K562 (cell line): ENCODE measurements around the gene NRTN. TPM values are rescaled to one million over a fixed set of nuclear protein-coding genes. Genes with fewer than 3 reads are reported as not detected.

Source experiments
- DIDO1 ChIP-seq: fragments of 450-650 bp; IDR thresholded peaks from 2 replicates; pipeline ENCODE4 v1.6.1; 2016; ENCODE audit warnings: low read depth, missing biosample characterization, missing genetic modification characterization
- ELF2 ChIP-seq: fragments of 250-450 bp; sonication (Bioruptor Pico); IDR thresholded peaks from 2 replicates; pipeline ENCODE4 v1.5.0; 2021; ENCODE audit warnings: mild to moderate bottlenecking
- ETS2 ChIP-seq: IDR thresholded peaks from 2 replicates; pipeline ENCODE4 v1.6.1; 2016; ENCODE audit warnings: borderline replicate concordance, missing genetic modification characterization, mild to moderate bottlenecking, moderate library complexity, missing compliant biosample characterization; ENCODE audit not compliant: poor library complexity, severe bottlenecking
- GABPB1 ChIP-seq: sonication (generic); formaldehyde crosslinking; IDR thresholded peaks from 2 replicates; pipeline ENCODE4 v1.8.0; 2022; ENCODE audit warnings: mild to moderate bottlenecking, missing genetic modification reagents
- NR2C2 ChIP-seq, 2 experiments: fragments of 200-800 bp in 1 of 2; sonication (Bioruptor generic) in 1 of 2; sonication (generic) in 1 of 2; formaldehyde crosslinking in 1 of 2; IDR thresholded peaks; 2 replicates each; pipeline versions ENCODE4 v1.6.1 to v1.8.0; 2016 to 2022; ENCODE audit warnings: mild to moderate bottlenecking in 1 of 2, missing compliant biosample characterization in 1 of 2, missing genetic modification characterization in 1 of 2, missing genetic modification reagents in 1 of 2
- NR3C1 ChIP-seq: sonication (generic); formaldehyde crosslinking; IDR thresholded peaks from 2 replicates; pipeline ENCODE4 v1.8.1; 2022; ENCODE audit warnings: missing genetic modification reagents
- POLR2H ChIP-seq: IDR thresholded peaks from 2 replicates; pipeline ENCODE4 v1.6.1; 2016; ENCODE audit warnings: missing genetic modification characterization, low read depth, mild to moderate bottlenecking, control low read depth, missing compliant biosample characterization, moderate library complexity
- SIN3B ChIP-seq: fragments of 450-650 bp; IDR thresholded peaks from 2 replicates; pipeline ENCODE4 v1.6.1; 2017; ENCODE audit warnings: low read depth, mild to moderate bottlenecking, moderate library complexity
- SP2 ChIP-seq: IDR thresholded peaks from 2 replicates; pipeline ENCODE4 v1.6.1; 2011; ENCODE audit warnings: mild to moderate bottlenecking, low read depth, low read length, moderate library complexity; ENCODE audit not compliant: poor library complexity, severe bottlenecking; ENCODE audit errors: extremely low read depth
- STAT5B ChIP-seq: fragments of 250-450 bp; sonication (Bioruptor Pico); IDR thresholded peaks from 2 replicates; pipeline ENCODE4 v1.8.0; 2021; ENCODE audit warnings: mild to moderate bottlenecking, inconsistent platforms
- SUPT5H ChIP-seq: fragments of 450-650 bp; IDR thresholded peaks from 2 replicates; pipeline ENCODE4 v1.6.1; 2016
- ZNF444 ChIP-seq: fragments of 250-450 bp; sonication (Bioruptor Pico); IDR thresholded peaks from 2 replicates; pipeline ENCODE4 v1.4.0; 2020; ENCODE audit warnings: mild to moderate bottlenecking, moderate library complexity
- polyA plus RNA-seq, 8 experiments: library from polyadenylated mRNA; depleted of rRNA in 4 of 8; stranded (reverse) in 5 of 8; unstranded in 3 of 8; fragments of >200 nt; fragmentation: Nextera tagmentation in 2 of 8; fragmentation: Illumina TruSeq in 1 of 8; extraction: Ambion mirVana in 2 of 8; extraction: Trizol in 1 of 8; gene quantifications; 2 replicates each; pipeline versions ENCODE4 v1.2.1 to v1.2.3, GENCODE V29; 2011 to 2014; ENCODE audit warnings: inconsistent platforms in 1 of 8, missing spikeins in 1 of 8
- total RNA-seq, 7 experiments: library from RNA; depleted of rRNA in 6 of 7; stranded (reverse); fragments of >200 nt in 6 of 7; fragmentation: Illumina TruSeq in 2 of 7; extraction: Trizol in 2 of 7; gene quantifications; 2 replicates each; pipeline versions ENCODE4 v1.2.1 to v1.2.3, GENCODE V29; 2011 to 2021; ENCODE audit warnings: low replicate concordance in 1 of 7
- TF ChIP-seq, protein P1 (sequence below): fragments of 450-650 bp; IDR thresholded peaks from 2 replicates; pipeline ENCODE4 v1.6.1; 2016; ENCODE audit warnings: mild to moderate bottlenecking, moderate library complexity

Gene NRTN
- total and polyA plus RNA-seq, 9 of the 15 experiments (the other 6 are each of a cell fraction or from before 2014, with no cell fraction given): 0.62 to 8.1 (median 1.6) TPM; not detected in 2

DNA sequence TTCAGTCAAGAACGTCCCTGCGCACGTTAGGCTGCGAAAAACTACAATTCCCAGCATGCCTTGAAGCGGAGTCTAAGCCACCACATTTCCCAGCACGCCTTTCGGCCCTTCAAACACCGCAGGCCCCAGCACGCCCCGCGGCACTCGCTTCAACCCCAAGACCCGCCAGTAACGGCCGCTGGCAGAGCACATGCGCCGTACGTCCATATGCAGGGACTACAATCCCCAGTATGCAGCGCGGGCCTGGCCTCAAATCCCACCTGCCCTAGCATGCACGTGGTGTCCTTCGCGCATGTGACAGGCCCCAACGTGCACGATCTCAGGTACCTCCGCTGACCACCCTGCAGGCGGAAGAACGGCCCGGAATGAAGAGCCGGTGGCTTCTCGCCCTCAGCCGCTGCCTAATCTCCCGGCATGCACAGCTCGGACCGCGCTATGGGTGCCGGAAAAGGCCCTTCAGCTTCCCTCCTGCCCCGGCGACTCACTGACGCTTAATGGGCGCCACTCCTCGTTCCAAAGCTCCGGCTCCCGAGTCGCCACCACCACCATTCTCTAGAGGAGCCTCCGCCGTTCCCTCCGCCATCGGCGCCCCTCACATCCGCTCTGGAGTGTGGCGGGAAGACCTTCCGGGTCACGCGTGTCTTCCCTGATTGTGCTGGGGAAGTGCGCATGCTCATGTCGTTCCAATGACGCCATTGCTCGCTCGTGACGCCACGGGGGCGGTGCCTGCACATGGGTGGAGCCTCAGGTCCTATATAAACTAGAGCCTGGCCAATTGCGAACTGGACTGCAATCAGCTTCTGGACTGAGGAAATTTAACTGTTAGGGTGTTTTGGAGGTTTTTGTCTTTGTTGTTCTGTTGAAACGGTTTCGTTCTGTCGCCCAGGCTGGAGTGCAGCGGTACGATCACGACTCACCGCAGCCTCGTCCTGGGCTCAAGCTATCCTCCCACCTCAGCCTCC lies 14.0 kb upstream of the NRTN start, which contains the start of gene DUS3L (continued):
- TF ChIP-seq, protein P1, sequence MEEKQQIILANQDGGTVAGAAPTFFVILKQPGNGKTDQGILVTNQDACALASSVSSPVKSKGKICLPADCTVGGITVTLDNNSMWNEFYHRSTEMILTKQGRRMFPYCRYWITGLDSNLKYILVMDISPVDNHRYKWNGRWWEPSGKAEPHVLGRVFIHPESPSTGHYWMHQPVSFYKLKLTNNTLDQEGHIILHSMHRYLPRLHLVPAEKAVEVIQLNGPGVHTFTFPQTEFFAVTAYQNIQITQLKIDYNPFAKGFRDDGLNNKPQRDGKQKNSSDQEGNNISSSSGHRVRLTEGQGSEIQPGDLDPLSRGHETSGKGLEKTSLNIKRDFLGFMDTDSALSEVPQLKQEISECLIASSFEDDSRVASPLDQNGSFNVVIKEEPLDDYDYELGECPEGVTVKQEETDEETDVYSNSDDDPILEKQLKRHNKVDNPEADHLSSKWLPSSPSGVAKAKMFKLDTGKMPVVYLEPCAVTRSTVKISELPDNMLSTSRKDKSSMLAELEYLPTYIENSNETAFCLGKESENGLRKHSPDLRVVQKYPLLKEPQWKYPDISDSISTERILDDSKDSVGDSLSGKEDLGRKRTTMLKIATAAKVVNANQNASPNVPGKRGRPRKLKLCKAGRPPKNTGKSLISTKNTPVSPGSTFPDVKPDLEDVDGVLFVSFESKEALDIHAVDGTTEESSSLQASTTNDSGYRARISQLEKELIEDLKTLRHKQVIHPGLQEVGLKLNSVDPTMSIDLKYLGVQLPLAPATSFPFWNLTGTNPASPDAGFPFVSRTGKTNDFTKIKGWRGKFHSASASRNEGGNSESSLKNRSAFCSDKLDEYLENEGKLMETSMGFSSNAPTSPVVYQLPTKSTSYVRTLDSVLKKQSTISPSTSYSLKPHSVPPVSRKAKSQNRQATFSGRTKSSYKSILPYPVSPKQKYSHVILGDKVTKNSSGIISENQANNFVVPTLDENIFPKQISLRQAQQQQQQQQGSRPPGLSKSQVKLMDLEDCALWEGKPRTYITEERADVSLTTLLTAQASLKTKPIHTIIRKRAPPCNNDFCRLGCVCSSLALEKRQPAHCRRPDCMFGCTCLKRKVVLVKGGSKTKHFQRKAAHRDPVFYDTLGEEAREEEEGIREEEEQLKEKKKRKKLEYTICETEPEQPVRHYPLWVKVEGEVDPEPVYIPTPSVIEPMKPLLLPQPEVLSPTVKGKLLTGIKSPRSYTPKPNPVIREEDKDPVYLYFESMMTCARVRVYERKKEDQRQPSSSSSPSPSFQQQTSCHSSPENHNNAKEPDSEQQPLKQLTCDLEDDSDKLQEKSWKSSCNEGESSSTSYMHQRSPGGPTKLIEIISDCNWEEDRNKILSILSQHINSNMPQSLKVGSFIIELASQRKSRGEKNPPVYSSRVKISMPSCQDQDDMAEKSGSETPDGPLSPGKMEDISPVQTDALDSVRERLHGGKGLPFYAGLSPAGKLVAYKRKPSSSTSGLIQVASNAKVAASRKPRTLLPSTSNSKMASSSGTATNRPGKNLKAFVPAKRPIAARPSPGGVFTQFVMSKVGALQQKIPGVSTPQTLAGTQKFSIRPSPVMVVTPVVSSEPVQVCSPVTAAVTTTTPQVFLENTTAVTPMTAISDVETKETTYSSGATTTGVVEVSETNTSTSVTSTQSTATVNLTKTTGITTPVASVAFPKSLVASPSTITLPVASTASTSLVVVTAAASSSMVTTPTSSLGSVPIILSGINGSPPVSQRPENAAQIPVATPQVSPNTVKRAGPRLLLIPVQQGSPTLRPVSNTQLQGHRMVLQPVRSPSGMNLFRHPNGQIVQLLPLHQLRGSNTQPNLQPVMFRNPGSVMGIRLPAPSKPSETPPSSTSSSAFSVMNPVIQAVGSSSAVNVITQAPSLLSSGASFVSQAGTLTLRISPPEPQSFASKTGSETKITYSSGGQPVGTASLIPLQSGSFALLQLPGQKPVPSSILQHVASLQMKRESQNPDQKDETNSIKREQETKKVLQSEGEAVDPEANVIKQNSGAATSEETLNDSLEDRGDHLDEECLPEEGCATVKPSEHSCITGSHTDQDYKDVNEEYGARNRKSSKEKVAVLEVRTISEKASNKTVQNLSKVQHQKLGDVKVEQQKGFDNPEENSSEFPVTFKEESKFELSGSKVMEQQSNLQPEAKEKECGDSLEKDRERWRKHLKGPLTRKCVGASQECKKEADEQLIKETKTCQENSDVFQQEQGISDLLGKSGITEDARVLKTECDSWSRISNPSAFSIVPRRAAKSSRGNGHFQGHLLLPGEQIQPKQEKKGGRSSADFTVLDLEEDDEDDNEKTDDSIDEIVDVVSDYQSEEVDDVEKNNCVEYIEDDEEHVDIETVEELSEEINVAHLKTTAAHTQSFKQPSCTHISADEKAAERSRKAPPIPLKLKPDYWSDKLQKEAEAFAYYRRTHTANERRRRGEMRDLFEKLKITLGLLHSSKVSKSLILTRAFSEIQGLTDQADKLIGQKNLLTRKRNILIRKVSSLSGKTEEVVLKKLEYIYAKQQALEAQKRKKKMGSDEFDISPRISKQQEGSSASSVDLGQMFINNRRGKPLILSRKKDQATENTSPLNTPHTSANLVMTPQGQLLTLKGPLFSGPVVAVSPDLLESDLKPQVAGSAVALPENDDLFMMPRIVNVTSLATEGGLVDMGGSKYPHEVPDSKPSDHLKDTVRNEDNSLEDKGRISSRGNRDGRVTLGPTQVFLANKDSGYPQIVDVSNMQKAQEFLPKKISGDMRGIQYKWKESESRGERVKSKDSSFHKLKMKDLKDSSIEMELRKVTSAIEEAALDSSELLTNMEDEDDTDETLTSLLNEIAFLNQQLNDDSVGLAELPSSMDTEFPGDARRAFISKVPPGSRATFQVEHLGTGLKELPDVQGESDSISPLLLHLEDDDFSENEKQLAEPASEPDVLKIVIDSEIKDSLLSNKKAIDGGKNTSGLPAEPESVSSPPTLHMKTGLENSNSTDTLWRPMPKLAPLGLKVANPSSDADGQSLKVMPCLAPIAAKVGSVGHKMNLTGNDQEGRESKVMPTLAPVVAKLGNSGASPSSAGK: peak; percentile 97
- peak; percentile 98 for TF ChIP-seq POLR2H
- TF ChIP-seq SP2: no peak
- no peak for TF ChIP-seq STAT5B
- no peak for TF ChIP-seq ZNF444 (CRISPR knock-in tag)
- peak; percentile 77; the same call in 1 of the 2 replicates for TF ChIP-seq SIN3B
- TF ChIP-seq NR3C1 (CRISPR knock-in tag): no peak
- peak; percentile 99 for TF ChIP-seq GABPB1 (CRISPR knock-in tag)
- TF ChIP-seq DIDO1 (tag): peak; percentile 79
- peak; percentile 98 for TF ChIP-seq SUPT5H
- peak; percentile 99 for TF ChIP-seq NR2C2 (CRISPR knock-in tag; IDR thresholded peaks at IDR 0.05)
- TF ChIP-seq NR2C2 (tag; IDR thresholded peaks at IDR 0.05): peak; percentile 100
- TF ChIP-seq ELF2 (CRISPR knock-in tag): peak; percentile 71; the same call in 1 of the 2 replicates
- TF ChIP-seq ETS2 (tag): no peak
